ENCODE results near the gene GRIN3A.

GRIN3A gene

GRCh38 chr9:101543098-101543735 lies 195.2 kb downstream of the GRIN3A start:
- no peak overlapping the region for H3K27ac Mint-ChIP-seq
- peaks cover 27% of the 10 kb centered on the region for H3K36me3 Mint-ChIP-seq
- ATAC-seq = no peak
- H3K27me3 Mint-ChIP-seq = no peaks in the 10 kb centered on the region
- H3K4me1 Mint-ChIP-seq = no peaks in the 10 kb centered on the region
- H3K4me3 Mint-ChIP-seq = no peak overlapping the region
- peaks cover 2% of the 10 kb centered on the region for H3K9me3 Mint-ChIP-seq

GRCh38 chr9:101540069-101540468 lies 198.4 kb downstream of the GRIN3A start:
- peaks cover 5% of the 10 kb centered on the region for H3K36me3 Mint-ChIP-seq
- H3K4me1 Mint-ChIP-seq = peaks cover 6% of the 10 kb centered on the region
- no peaks in the 10 kb centered on the region for H3K27me3 Mint-ChIP-seq
- no peak overlapping the region for H3K4me3 Mint-ChIP-seq
- no peaks in the 10 kb centered on the region for H3K9me3 Mint-ChIP-seq
- no peak for ATAC-seq
- no peak overlapping the region for H3K27ac Mint-ChIP-seq

GRCh38 chr9:101536938-101537337 lies 201.5 kb downstream of the GRIN3A start:
- H3K9me3 Mint-ChIP-seq = no peaks in the 10 kb centered on the region
- H3K4me3 Mint-ChIP-seq = no peak overlapping the region
- H3K27me3 Mint-ChIP-seq = no peaks in the 10 kb centered on the region
- H3K4me1 Mint-ChIP-seq = peaks cover 6% of the 10 kb centered on the region
- H3K36me3 Mint-ChIP-seq = peaks cover 5% of the 10 kb centered on the region
- H3K27ac Mint-ChIP-seq = no peak overlapping the region
- ATAC-seq = no peak

- Mint-ChIP-seq H3K27ac (no peak overlapping the region), H3K4me1 (peaks cover 6% of the 10 kb centered on the region), H3K9me3 (no peaks in the 10 kb centered on the region), H3K36me3 (peaks cover 5% of the 10 kb centered on the region), H3K4me3 (no peak overlapping the region), H3K27me3 (no peaks in the 10 kb centered on the region)
- ATAC-seq = no peak
These were observed 202.1 kb downstream of the GRIN3A start for GRCh38 chr9:101536351-101536750.

- H3K9me3 Mint-ChIP-seq = no peaks in the 10 kb centered on the region
- H3K27me3 Mint-ChIP-seq = peaks cover 13% of the 10 kb centered on the region
- H3K4me1 Mint-ChIP-seq = peaks cover 6% of the 10 kb centered on the region
- H3K27ac Mint-ChIP-seq = peak within 1 kb of the TSS; percentile 94
- peaks cover 5% of the 10 kb centered on the region for H3K36me3 Mint-ChIP-seq
- H3K4me3 Mint-ChIP-seq = peak within 1 kb of the TSS; percentile 89
- peak; percentile 99 for ATAC-seq
These were observed 204.9 kb downstream of the GRIN3A start, which contains the start of gene RNF20 for GRCh38 chr9:101533334-101534204. Gene RNF20 (plus strand): TSS chr9:101533853. CDS start chr9:101535424, 1,571 bp downstream.

DNA sequence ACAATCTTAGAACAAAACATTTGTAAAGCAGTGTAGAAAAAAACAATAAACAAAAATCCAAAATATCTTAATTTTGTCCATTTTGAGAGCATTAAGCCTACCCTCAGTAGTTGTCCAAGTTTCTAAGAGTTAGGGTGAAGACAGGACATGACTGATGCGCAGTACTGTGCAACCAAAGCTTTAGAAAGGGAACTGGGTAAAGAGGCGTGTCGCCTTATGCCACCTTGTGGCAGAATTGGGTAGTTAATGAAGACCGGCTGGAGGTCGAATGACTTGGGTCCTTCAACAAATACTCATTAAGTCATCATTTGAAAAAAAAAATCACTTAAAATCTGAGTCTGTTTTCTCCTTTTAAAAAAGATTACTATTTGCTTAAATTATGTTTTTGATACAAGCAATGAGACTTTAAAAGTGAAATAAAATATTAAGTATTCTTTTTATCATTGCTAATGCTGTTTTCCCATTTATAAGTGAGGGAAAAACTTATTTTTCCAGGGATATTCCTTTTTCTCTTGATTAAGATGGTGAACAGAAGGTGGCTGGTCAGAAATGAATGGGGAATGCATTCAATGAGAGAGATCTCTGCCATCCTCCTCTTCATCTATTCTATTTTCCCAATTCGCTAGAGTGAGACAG lies 208.3 kb downstream of the GRIN3A start:
- no peaks in the 10 kb centered on the region for H3K9me3 Mint-ChIP-seq
- no peak overlapping the region for H3K27ac Mint-ChIP-seq
- peaks cover 22% of the 10 kb centered on the region for H3K27me3 Mint-ChIP-seq
- peak; percentile 64 for ATAC-seq
- no peak overlapping the region for H3K4me3 Mint-ChIP-seq
- H3K4me1 Mint-ChIP-seq = peaks cover under 1% of the 10 kb centered on the region
- peaks cover under 1% of the 10 kb centered on the region for H3K36me3 Mint-ChIP-seq

- Mint-ChIP-seq H3K4me1 (no peaks in the 10 kb centered on the region), H3K27ac (no peak overlapping the region), H3K27me3 (peaks cover 44% of the 10 kb centered on the region), H3K36me3 (no peaks in the 10 kb centered on the region), H3K4me3 (no peak overlapping the region), H3K9me3 (no peaks in the 10 kb centered on the region)
- no peak for ATAC-seq
These were observed 210.4 kb downstream of the GRIN3A start for GRCh38 chr9:101528015-101528414.

GRCh38 chr9:101527066-101527465 lies 211.4 kb downstream of the GRIN3A start:
- no peak for ATAC-seq
- Mint-ChIP-seq H3K4me3 (no peak overlapping the region), H3K9me3 (no peaks in the 10 kb centered on the region), H3K36me3 (no peaks in the 10 kb centered on the region), H3K27me3 (peaks cover 53% of the 10 kb centered on the region), H3K27ac (no peak overlapping the region), H3K4me1 (no peaks in the 10 kb centered on the region)

DNA sequence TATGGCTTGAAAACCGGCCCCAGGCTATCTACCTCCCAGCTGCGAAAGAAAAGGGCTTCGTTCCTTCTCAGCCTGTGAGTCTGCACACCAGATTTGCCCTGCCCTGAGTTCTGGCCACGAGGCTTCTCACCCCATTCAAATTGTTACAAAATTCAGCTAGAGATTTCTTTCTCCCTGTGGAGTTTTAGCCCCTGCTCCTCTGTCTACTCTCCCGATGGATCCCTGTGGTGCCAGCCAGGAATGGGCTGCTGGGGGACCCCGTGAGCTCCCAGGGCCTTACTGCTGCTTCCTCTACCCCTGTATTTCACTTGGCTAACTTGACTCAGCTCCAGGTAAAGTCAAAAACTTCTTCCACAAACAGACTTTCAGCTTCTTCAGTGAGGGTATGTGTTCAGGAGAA lies 214.1 kb downstream of the GRIN3A start:
- Mint-ChIP-seq H3K27me3 (peaks cover 63% of the 10 kb centered on the region), H3K4me3 (no peak overlapping the region), H3K9me3 (no peaks in the 10 kb centered on the region), H3K36me3 (no peaks in the 10 kb centered on the region), H3K27ac (no peak overlapping the region), H3K4me1 (no peaks in the 10 kb centered on the region)
- no peak for ATAC-seq
